ENCODE results near the gene TANGO6.

DNA sequence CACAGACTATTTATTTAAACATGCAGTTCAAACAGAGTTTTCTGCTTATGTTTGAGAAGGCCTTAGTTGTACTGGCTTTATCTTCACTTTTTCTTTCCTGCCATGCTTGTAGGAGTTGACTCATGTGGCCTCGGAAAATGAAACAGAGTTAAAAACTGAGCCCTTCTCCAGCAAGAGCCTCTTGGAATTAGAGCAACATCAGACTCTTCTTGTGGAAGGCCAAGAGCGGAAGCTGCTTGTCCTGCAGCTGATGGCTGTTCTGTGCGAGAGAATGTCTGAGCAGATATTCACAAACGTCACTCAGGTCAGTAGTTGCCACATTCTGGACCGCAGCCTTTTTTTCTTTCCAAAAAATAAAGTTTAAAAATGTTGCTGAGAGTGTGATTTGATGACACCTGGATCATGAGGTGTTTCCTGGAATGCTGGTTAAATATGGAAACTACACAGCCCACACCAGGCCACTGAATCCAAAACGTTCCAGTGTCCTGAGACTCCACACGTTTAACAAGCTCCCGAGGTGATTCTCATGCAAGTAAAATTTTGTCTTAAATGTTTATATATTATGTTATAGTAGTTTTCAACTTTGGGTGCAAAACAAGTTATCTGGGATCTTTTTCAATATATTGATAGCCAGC lies 65.9 kb downstream of the TANGO6 start:
- TF ChIP-seq, protein P1, sequence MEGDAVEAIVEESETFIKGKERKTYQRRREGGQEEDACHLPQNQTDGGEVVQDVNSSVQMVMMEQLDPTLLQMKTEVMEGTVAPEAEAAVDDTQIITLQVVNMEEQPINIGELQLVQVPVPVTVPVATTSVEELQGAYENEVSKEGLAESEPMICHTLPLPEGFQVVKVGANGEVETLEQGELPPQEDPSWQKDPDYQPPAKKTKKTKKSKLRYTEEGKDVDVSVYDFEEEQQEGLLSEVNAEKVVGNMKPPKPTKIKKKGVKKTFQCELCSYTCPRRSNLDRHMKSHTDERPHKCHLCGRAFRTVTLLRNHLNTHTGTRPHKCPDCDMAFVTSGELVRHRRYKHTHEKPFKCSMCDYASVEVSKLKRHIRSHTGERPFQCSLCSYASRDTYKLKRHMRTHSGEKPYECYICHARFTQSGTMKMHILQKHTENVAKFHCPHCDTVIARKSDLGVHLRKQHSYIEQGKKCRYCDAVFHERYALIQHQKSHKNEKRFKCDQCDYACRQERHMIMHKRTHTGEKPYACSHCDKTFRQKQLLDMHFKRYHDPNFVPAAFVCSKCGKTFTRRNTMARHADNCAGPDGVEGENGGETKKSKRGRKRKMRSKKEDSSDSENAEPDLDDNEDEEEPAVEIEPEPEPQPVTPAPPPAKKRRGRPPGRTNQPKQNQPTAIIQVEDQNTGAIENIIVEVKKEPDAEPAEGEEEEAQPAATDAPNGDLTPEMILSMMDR (IDR thresholded peaks at IDR 0.05; ENCODE audit: low read length): no peak
- no peak for TF ChIP-seq EZH2 (optimal IDR thresholded peaks at IDR 0.05; ENCODE audit: low read depth, low read length)

All from MM.1S (cell line).